H9 (cell line): Measurements from ENCODE around the gene CDKL5. TPM values are rescaled to one million over a fixed set of nuclear protein-coding genes. Genes with fewer than 3 reads are reported as not detected.
A peak's percentile ranks its signal among the peaks of the same experiment; 100 is the strongest.

Experiments
- DNase-seq: peaks from one replicate; pipeline ENCODE4 v3.0.0-alpha.2; 2017
- H2AFZ ChIP-seq: one replicate; pipeline ENCODE4 v1.6.1; 2013; ENCODE audit warnings: mild to moderate bottlenecking, low read length, control low read depth, moderate library complexity
- H2AK5ac ChIP-seq: 2 replicates; pipeline ENCODE4 v1.6.1; 2013; ENCODE audit warnings: low read length, control low read depth, mixed read lengths; ENCODE audit not compliant: insufficient read length
- H2BK120ac ChIP-seq: one replicate; pipeline ENCODE4 v1.6.1; 2013; ENCODE audit warnings: low read depth, mild to moderate bottlenecking, low read length, control low read depth, inconsistent platforms; ENCODE audit not compliant: poor library complexity, severe bottlenecking
- H2BK12ac ChIP-seq: 2 replicates; pipeline ENCODE4 v1.6.1; 2013; ENCODE audit warnings: low read length, control low read depth, mixed read lengths, low read depth; ENCODE audit not compliant: insufficient read length
- H2BK15ac ChIP-seq: 2 replicates; pipeline ENCODE4 v1.6.1; 2013; ENCODE audit warnings: low read depth, low read length, control low read depth
- H2BK20ac ChIP-seq: one replicate; pipeline ENCODE4 v1.6.1; 2013; ENCODE audit warnings: low read depth, mild to moderate bottlenecking, low read length, control low read depth, inconsistent platforms; ENCODE audit not compliant: poor library complexity, severe bottlenecking
- H2BK5ac ChIP-seq: 2 replicates; pipeline ENCODE4 v1.6.1; 2013; ENCODE audit warnings: low read length, control low read depth, mixed read lengths; ENCODE audit not compliant: insufficient read length
- H3K14ac ChIP-seq: 2 replicates; pipeline ENCODE4 v1.6.1; 2013; ENCODE audit warnings: low read length, control low read depth; ENCODE audit not compliant: insufficient read depth
- H3K18ac ChIP-seq: 2 replicates; pipeline ENCODE4 v1.6.1; 2013; ENCODE audit warnings: low read depth, mild to moderate bottlenecking, mixed read lengths, low read length, control low read depth; ENCODE audit not compliant: insufficient read length
- H3K23ac ChIP-seq: 2 replicates; pipeline ENCODE4 v1.6.1; 2013; ENCODE audit warnings: low read length, control low read depth, mixed read lengths, low read depth; ENCODE audit not compliant: insufficient read length
- H3K23me2 ChIP-seq: 2 replicates; pipeline ENCODE4 v1.6.1; 2013; ENCODE audit warnings: low read depth, mild to moderate bottlenecking, mixed read lengths, low read length, control low read depth; ENCODE audit not compliant: insufficient read length, poor library complexity, severe bottlenecking
- H3K27ac ChIP-seq: 2 replicates; pipeline ENCODE4 v1.5.1; 2013; ENCODE audit warnings: low read length, control low read depth, mixed read lengths, low read depth; ENCODE audit not compliant: insufficient read length
- H3K27me3 ChIP-seq: 2 replicates; pipeline ENCODE4 v1.6.1; 2013; ENCODE audit warnings: low read length, control low read depth, inconsistent platforms; ENCODE audit not compliant: insufficient read depth
- H3K4ac ChIP-seq: 2 replicates; pipeline ENCODE4 v1.6.1; 2013; ENCODE audit warnings: low read depth, mild to moderate bottlenecking, control low read depth, inconsistent platforms, low read length, moderate library complexity
- H3K4me1 ChIP-seq: 2 replicates; pipeline ENCODE4 v1.6.1; 2013; ENCODE audit warnings: low read length, control low read depth, inconsistent platforms; ENCODE audit not compliant: insufficient read depth
- H3K4me2 ChIP-seq: 2 replicates; pipeline ENCODE4 v1.6.1; 2013; ENCODE audit warnings: low read length, control low read depth, mixed read lengths; ENCODE audit not compliant: insufficient read length, insufficient read depth
- H3K56ac ChIP-seq: 2 replicates; pipeline ENCODE4 v1.6.1; 2013; ENCODE audit warnings: low read depth, mild to moderate bottlenecking, mixed read lengths, low read length, control low read depth; ENCODE audit not compliant: insufficient read length
- H3K79me1 ChIP-seq: 2 replicates; pipeline ENCODE4 v1.6.1; 2013; ENCODE audit warnings: low read depth, mild to moderate bottlenecking, moderate library complexity, low read length, control low read depth, inconsistent platforms; ENCODE audit not compliant: insufficient read depth, poor library complexity, severe bottlenecking
- H3K79me2 ChIP-seq: 2 replicates; pipeline ENCODE4 v1.6.1; 2013; ENCODE audit warnings: low read length, control low read depth, inconsistent platforms; ENCODE audit not compliant: insufficient read depth
- H3K9ac ChIP-seq: 2 replicates; pipeline ENCODE4 v1.6.1; 2013; ENCODE audit warnings: low read length, control low read depth, mixed read lengths; ENCODE audit not compliant: insufficient read length; ENCODE audit errors: extremely low read depth
- H3K9me3 ChIP-seq: one replicate; pipeline ENCODE4 v1.6.1; 2013; ENCODE audit warnings: low read depth, low read length, inconsistent platforms; ENCODE audit not compliant: control insufficient read depth
- H3T11ph ChIP-seq: one replicate; pipeline ENCODE4 v1.6.1; 2013; ENCODE audit warnings: mild to moderate bottlenecking, low read length, control low read depth, inconsistent platforms
- H4K20me1 ChIP-seq: one replicate; pipeline ENCODE4 v1.6.1; 2013; ENCODE audit not compliant: control insufficient read depth, insufficient read length, insufficient read depth
- H4K5ac ChIP-seq: 2 replicates; pipeline ENCODE4 v1.6.1; 2013; ENCODE audit warnings: low read depth, mild to moderate bottlenecking, mixed read lengths, low read length, control low read depth; ENCODE audit not compliant: insufficient read length
- H4K8ac ChIP-seq: replicated peaks from 2 replicates; pipeline ENCODE4 v1.6.1; 2013; ENCODE audit warnings: low read length, control low read depth, mixed read lengths, low read depth; ENCODE audit not compliant: insufficient read length
- H4K91ac ChIP-seq: 2 replicates; pipeline ENCODE4 v1.6.1; 2013; ENCODE audit warnings: low read depth, mild to moderate bottlenecking, moderate library complexity, mixed read lengths, low read length, control low read depth; ENCODE audit not compliant: insufficient read length
- H3K27ac Mint-ChIP-seq, 3 experiments: 2 replicates in 2 of 3; 3 replicates in 1 of 3; pipeline ENCODE4 v1.8.0; 2020 to 2021; ENCODE audit warnings: mixed read lengths in 3 of 3, mild to moderate bottlenecking in 1 of 3, moderate library complexity in 1 of 3
- H3K27me3 Mint-ChIP-seq: 2 replicates; pipeline ENCODE4 v1.8.0; 2021; ENCODE audit warnings: low read depth, mild to moderate bottlenecking, moderate library complexity, mixed read lengths
- H3K36me3 Mint-ChIP-seq, 3 experiments: 2 replicates in 2 of 3; 3 replicates in 1 of 3; pipeline ENCODE4 v1.8.0; 2020 to 2021; ENCODE audit warnings: low read depth in 3 of 3, mixed read lengths in 3 of 3; ENCODE audit not compliant: insufficient read depth in 1 of 3
- H3K4me1 Mint-ChIP-seq, 2 experiments: 2 replicates each; pipeline ENCODE4 v1.8.0; 2020; ENCODE audit warnings: mixed read lengths in 2 of 2
- H3K4me3 Mint-ChIP-seq, 2 experiments: 2 replicates in 1 of 2; 3 replicates in 1 of 2; pipeline ENCODE4 v1.8.0; 2020 to 2021; ENCODE audit warnings: mild to moderate bottlenecking in 2 of 2, mixed read lengths in 2 of 2, moderate library complexity in 1 of 2
- H3K9me3 Mint-ChIP-seq, 2 experiments: 2 replicates in 1 of 2; 3 replicates in 1 of 2; pipeline ENCODE4 v1.8.0; 2020; ENCODE audit warnings: mild to moderate bottlenecking in 2 of 2, mixed read lengths in 2 of 2, moderate library complexity in 1 of 2
- CTCF ChIP-seq: fragments of 200-600 bp; sonication (generic); conservative IDR thresholded peaks from 3 replicates; pipeline ENCODE4 v1.8.0; 2021; ENCODE audit warnings: antibody characterized with exemption, mild to moderate bottlenecking
- WGBS: extraction: QIAGEN DNeasy Blood & Tissue Kit; methylation state at CpG from one replicate; pipeline ENCODE4 v1.1.7; 2013; ENCODE audit warnings: missing lambda C conversion rate, low lambda C conversion rate, mixed read lengths; ENCODE audit not compliant: insufficient read length; ENCODE audit errors: extremely low coverage; 5-methylcytosine and 5-hydroxymethylcytosine counted together
- total RNA-seq: library from RNA; stranded (reverse); gene quantifications from 2 replicates; pipeline ENCODE4 v1.2.1, GENCODE V29; 2021

Gene CDKL5
- total RNA-seq, 1 experiment from 2014 or later, result 19.5 TPM

- Mint-ChIP-seq H3K27ac (peak overlapping the region in 1 of 3 experiments; percentile 62; a peak in 1 of 7 replicates), H3K4me3 (no peak overlapping the region), H3K9me3 (peaks cover 63 to 72% of the 10 kb centered on the region in 2 experiments), H3K27me3 (no peaks in the 10 kb centered on the region), H3K4me1 (peaks cover 19 to 33% of the 10 kb centered on the region in 2 experiments; a peak in 3 of 4 replicates), H3K36me3 (peaks cover 2 to 9% (median 6%) of the 10 kb centered on the region in 3 experiments; a peak in 6 of 7 replicates)
- WGBS, result no CpG with 5 or more reads among the region's 3 CpGs
- H2BK12ac ChIP-seq, result no peak overlapping the region
- peaks cover 2% of the 10 kb centered on the region for H3K79me1 ChIP-seq
- H3K9me3 ChIP-seq, result peaks cover 26% of the 10 kb centered on the region
- H4K91ac ChIP-seq, result no peak overlapping the region
- DNase-seq, result no peak
- no peak overlapping the region for H2BK15ac ChIP-seq
- no peak overlapping the region for H4K8ac ChIP-seq
- H3K27ac ChIP-seq, result no peak overlapping the region
- no peak overlapping the region for H3K4me2 ChIP-seq
- no peaks in the 10 kb centered on the region; the same call in 1 of the 2 replicates for H3K4me1 ChIP-seq
- no peaks in the 10 kb centered on the region for H4K20me1 ChIP-seq
- H3K27me3 ChIP-seq, result no peaks in the 10 kb centered on the region
- H2AFZ ChIP-seq, result no peak overlapping the region
- H3T11ph ChIP-seq, result no peak overlapping the region
- H3K4ac ChIP-seq, result no peak overlapping the region
- H3K56ac ChIP-seq, result no peak overlapping the region
- no peak overlapping the region for H3K23ac ChIP-seq
- H2BK5ac ChIP-seq, result no peak overlapping the region
- no peak overlapping the region for H2BK20ac ChIP-seq
- peaks cover 4% of the 10 kb centered on the region; the same call in 1 of the 2 replicates for H3K79me2 ChIP-seq
- H2AK5ac ChIP-seq, result no peak overlapping the region
- no peak overlapping the region for H3K9ac ChIP-seq
- TF ChIP-seq CTCF, result no peak
- H2BK120ac ChIP-seq, result no peak overlapping the region
- H3K18ac ChIP-seq, result no peak overlapping the region
- H3K14ac ChIP-seq, result no peak overlapping the region
- no peaks in the 10 kb centered on the region for H3K23me2 ChIP-seq
- H4K5ac ChIP-seq, result no peak overlapping the region
Measured at GRCh38 chrX:18448416-18448815, 23.0 kb downstream of the CDKL5 start.
